Hippocampal formation (tissue), 2 donors: ENCODE results near the gene ZNF195.
"Not testable (repeated sequence)": the region's sequence is repeated elsewhere in the genome, so short reads cannot be mapped to it uniquely, and the experiment has no call there.

Experiments
- DNase-seq, 2 donors: peaks; one replicate each; lab custom pipeline; 2025; lab: John Stamatoyannopoulos, UW

The ZNF195 gene

DNA sequence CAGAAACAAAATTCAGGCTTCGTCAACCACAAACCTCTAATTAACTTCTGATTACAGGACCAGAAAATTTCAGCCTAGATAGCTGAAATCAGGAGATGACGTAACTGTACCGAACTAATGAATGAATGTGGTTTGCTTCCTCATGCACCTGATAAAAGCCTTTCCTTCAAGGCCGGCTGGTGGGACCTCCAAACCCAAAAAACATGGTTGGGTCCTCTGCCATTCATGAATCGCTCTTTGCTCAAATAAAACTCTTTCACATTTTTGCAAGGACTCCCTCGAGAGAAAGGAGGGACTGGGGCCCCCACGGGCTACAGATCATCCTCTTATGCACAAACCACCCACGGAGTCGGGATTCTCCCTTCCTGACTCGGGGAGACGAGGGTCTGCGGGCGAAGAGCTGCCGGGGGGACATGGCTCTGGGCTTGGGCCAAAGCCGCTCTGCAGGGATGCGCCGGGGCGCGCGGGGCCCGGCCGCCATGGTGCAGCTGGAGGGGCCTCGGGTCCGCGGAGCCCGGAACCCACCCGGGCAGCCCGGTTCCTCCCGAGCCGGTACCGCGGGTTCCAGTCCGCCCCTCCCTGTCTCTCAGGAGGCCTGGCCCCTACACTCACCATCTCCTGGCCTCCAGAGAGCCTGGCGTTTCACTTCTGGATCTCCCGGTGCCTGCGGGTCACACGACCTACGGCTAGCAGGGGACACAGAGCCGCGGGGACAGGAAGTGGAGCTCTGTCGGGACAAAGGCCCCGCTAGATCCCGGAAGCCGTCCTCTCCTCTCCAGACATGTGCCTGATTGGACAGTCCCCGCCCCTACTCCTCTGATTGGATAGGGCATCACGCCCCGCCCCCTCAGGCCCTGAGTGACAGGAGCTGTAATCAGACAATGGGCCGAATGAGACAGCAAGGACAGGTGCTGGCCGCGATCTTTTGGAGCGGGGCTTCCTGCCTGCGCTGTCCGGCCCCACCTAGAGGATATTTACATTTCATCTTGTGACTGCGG lies at the start of gene ZNF195:
Gene ZNF195 (minus strand): TSS at position 721 of the 998 bp plus-strand sequence. CDS start 106 bp downstream, at position 615.
- DNase-seq = peak; percentile 97 to 99

DNA sequence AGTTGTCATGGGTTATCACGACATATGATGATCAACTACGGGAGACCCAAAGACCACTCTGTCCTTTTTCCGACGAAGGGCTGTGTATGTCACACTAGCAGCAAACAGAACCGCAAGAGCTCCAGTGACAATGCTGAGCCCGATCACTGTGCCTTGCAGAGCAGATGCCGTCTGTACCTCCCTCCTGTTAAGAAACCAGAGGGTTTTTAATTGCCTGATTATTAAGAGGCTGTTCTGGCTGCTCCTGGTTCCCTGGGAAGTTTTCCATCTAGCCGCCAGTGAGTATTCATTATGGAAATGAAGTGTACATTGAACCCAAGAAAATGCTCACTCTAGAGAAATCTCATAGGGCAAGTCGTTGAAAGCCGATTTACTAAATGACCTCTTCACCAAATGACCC lies 49.1 kb upstream of the ZNF195 start:
- not testable (repeated sequence) for DNase-seq

DNA sequence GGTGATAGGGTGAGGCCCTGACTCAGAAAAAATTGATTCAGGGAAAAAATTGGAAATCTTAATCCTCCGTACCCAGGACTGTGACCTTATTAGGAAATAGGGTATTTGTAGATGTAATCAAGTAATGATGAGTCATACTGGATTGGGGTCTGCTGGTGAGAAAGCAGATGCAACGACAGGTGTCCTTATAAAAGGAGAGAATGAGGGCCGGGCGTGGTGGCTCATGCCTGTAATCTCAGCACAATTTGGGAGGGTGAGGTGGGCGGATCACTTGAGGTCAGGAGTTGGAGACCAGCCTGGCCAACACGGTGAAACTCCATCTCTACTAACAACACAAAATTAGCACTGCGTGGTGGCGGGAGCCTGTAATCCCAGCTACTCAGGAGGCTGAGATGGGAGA lies 47.6 kb upstream of the ZNF195 start:
- DNase-seq = not testable (repeated sequence)

DNA sequence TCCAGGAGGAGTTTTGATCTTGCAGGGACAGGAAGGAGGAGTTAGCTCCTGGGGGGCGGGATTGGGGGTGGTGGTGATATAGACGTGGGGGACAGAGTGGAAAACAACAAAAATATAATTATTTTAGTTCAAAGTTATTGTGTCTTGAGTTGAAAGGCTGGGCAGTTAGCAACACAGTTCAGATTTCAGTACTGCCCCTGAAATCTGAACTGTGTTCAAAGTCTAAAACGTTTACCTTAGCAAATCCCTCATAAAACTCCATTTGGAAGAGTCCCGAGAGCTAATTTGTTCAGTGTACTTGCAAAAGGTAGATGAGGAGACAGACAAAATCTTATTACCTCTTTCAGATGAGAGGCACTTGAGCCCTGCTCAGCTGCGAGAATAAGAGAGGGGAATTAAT lies 45.0 kb upstream of the ZNF195 start:
- DNase-seq = not testable (repeated sequence)

DNA sequence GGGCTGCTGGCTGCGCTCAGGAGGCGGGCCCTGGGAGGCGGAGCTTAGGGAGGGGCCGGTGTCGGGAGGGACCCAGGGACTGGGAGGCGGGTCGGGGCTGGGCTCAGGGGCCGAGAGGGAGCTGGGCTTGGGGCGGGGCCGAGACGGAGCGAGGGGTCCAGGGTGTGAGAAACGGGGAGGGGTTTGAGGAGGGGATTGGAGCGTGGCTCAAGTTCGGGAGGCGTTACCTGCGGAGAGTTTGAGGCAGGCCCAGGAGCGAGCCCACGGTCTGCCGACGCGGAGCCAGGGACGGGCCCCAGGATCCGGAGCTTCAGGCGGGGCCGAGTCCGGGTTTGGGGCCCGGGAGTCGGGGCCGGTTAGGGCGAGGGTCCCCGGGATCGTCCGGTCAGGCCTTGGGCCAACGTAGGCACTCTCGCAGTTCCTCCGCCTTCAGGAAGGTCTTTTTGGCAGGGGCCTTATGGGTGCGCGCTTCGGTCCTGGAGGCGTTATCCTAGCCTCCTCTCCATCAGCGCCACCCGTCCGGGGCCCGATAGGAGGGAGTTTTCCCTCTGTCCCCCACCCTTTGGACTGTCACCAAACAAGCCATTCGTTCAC lies 44.3 kb upstream of the ZNF195 start:
- DNase-seq = peak in 1 of 2 donors; percentile 52

DNA sequence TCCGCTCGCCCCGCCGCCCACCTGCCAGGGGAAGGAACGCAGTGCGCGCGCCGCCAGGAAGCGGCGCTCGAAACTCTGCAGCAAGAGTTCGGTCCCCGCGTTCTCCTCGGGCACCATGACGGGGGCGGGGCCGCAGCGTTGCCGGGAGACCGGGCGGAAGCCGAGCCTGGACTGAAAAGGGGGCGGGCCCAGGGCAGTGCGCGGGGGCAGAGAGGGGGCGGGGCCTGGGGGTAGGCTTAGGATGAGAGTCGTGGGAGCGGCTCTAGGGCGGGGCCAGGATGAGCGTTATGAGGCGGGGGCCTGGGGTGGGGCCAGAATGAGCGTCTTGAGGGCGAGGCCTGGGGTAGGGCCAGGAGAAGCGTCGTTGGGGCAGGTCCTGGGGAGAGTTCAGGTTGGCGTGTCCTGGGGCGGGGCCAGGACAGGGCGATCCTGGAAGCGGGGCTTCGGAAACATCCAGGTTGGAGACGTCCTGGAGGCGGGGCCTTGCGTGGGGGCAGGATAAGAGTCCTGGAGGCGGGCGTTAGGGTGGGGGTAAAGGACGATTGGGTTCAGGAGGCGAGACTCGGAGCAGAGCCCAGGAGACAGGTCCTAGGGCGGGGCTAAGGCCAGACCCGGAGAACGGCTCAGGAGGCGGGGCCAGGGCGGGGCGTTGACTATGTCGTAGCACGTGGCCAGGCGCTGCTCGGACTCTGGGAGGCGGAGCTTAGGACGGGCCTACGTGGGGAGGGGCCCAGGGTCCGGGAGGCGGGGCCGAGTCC lies 43.6 kb upstream of the ZNF195 start:
- peak; percentile 89 to 94 for DNase-seq

DNA sequence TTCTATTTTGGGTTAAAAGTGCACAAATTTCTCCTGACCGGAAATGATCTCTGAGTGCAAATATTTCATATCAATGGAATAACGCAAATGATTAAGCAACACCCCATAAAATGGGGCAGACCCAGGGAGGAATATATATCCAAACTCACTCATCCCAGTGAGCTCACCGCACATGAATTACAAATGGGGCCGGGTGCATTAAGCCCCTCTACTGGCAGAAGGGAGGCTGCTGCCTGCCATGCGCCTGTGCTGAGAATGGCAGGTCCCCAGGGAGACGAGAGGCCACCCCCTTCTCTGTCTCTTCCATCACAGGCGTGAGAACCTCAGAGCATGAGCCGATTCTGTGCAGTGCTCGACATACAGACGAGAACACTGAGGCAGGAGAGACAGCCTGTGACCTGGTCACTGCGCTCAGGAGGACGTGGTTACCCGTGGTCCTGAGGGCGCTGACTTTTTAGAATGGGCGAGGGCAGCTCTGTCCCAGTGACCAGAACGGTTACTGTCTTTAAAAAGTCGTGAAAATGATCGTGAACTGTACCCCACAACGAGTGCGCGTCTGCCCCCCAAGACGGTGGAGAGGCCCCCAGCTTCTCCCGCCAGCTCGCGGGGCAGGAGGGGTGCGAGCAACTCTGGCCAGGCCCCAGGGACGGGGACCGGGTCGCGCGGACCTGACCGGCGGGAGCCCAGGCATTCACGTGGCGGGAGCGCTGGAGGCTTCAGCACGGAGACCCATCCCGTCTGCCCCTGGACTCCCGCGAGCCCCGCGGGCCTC lies 42.8 kb upstream of the ZNF195 start:
- not testable (repeated sequence) for DNase-seq

DNA sequence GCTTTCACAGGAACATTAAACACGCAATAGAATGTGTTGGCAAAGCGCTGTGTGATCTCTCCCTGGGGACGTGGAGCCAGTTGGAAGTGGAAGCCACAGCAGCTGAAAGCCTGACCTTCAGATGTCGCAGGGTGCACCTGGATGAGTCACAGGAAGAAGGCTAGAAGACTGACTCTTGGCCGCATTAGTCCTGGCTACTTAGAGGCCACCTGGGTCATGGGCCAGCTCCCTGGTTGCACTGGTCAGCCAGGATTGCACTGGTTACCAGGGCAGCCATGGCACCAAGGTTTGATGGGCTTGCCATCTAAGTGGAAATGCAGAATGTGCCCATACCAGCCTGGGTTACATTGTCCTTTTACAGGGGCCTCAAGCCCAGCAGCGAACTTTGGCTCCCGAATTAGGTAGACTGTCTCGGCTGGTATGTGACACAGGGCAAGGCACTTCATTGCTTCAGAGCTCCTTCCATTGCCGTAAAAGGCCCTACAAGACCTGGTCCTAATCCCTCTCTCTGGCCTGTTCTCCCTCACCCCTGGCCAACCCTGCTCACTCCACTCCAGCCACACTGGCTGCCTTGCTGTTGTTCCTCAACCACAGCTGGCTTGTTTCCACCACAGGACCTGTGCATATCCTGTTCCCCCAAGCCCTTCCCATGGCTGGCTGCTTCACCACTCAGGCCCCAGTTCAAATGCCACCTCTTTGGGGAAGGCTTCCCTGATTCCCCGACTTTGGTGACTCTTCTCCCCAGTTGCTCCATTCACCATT lies 41.5 kb upstream of the ZNF195 start:
- not testable (repeated sequence) for DNase-seq

DNA sequence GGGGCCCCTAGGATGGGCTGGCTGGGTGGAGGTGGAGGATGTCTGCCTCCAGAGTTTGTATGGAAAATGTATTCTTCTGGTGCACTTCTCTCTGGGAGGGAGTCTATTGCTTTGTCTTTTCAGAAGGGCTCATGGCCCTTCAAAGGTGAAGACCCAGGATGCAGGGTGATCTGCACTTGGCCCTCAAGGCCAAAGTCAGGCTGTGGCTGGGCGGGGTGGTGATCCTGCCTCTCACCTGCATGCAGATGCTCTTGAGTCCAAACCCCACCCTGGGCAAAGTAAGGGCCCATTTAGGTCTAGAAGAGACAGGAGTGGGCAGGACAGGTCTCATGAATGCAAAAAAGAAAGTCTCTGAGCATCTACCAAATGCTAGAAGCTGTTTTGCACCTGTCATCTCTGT lies 40.5 kb upstream of the ZNF195 start:
- DNase-seq = not testable (repeated sequence)

DNA sequence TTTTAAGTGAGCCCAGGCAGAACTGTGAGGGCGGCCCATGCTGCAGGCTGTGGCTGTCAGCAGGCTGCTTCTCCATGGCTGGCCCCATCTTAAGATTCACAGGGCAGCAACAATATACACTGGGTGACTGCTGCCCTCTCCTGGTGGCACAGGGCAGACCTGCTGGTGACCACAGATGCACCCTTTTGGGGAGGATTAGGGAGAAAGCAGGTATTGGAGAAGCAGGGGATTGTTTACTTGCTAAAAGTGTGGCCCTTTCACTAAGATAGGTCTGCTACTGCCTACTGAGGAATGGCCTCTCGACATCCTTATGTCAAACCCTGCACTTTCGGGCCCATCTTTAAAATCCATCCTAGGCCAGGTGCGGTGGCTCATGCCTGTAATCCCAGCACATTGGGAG lies 38.1 kb upstream of the ZNF195 start:
- DNase-seq = not testable (repeated sequence)

DNA sequence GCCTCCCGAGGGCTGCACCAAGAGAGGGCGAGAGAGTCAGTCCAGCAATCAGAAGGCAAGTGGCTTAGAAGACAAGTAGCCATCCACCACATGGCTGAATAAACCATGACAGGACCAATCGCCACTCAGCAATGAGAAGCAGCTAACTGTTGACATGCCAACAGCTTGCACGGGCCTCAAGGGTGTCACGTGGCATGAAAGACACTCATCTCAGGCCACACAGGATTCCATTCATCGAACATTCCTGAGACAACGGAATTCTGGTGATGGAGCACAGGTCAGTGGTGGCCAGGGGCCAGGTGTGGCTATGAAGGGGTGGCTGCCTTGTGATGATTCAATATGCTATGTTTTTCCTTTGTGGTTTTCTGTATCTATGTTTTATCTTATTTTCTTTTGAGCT lies 36.4 kb upstream of the ZNF195 start:
- not testable (repeated sequence) for DNase-seq

DNA sequence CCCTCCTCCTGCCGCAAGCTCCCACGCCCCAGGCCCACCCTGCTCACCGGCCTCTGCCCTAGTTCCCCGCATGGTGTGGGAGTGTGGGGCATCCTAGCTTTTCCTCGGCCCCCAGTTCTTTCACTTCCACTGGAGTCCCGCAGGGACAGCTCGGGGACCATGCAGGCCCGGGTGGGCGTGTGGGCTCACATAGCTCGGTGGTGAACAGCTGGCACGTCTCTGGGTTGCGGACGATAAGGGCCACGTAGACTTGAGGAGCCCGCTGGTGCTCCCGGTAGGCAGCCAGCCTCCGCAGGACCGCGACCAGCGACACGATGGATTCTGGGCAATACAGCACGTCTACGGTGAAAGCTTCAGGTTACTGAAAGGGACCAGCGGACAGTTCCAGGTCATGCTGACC lies 34.7 kb upstream of the ZNF195 start:
- DNase-seq = not testable (repeated sequence)

DNA sequence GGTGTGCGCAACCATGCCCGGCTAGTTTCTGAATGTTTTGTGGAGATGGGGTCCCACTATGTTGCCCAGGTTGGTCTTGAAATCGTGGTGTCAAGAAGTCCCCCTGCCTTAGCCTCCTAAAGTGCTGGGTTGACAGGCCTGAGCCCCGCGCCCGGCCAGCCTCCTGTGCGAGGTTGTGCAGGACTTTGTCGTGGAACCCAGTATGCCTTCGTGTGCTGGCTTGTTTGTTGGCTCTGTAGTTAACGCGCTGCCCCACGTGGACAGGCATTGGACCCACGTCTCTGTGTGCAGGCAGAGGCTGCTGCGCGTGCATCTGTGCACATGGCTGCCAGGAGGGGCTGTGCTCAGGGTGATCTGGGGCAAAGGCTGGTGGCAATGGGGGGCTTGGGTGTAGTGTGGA lies 33.9 kb upstream of the ZNF195 start:
- no peak for DNase-seq

DNA sequence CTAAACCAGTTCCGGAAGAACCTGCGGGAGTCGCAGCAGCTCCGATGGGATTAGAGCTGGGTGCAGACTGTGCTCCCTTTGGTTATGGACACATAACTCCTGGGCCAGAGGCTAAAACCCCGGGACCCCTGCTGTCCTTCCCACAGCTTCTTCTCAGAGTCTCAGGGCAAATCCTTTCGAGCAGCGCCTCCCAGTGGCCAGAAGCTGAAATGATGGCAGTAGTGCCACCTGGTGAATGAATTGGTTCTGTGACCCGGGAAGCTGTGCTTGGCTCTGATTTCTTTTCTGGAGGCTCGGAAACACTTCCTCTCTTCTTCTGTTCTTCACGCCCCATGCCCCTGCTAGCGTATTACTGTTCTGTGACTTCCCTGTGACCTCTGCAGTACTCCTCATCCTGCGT lies 29.8 kb upstream of the ZNF195 start:
- DNase-seq = peak in 1 of 2 donors; percentile 49

DNA sequence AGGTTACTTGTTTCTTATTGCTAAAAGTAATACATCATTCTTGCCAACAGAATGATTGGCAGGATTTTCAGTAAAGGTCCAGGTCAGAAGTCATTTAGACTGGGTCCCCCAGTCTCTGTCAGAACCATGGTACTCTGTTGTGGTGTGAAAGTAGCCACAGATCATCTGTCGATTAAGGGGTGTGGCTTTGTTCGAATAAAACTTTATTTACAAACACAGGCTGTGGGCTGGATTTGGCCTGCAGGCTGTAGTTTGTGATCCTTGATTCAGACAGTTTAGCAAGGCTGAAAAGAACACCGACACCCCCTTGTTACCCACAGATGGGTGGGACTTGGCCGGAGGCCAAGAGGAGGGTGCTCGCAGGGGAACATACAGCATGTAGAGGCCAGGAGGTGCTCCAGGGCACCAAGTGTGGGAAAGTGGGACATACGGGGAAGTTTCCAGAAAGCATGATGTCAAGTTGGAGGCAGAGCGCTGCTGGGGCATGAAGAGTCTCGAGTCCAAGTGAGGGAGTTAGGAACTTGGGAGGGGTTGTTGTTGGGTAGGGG lies 29.2 kb upstream of the ZNF195 start:
- DNase-seq = not testable (repeated sequence)

DNA sequence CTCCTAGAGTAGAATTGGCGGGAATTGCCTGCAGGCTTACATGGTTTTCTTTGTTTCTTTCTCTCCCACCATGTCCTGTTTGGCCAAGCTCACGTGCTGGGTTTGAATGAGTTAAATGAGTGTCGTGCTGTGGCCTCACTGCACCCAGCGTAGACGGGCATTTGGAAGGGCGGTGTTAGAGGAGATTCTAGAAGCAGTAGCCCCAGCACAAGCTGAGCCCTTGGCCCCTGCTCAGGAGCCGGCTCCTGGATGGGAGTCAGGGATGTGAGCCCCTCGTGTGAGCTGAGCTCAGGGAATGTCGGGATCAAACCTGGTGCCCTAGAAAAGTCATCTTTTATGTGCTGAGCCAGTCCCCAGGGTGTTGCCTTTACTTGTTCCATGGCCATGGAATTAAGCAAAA lies 28.0 kb upstream of the ZNF195 start:
- DNase-seq = not testable (repeated sequence)

DNA sequence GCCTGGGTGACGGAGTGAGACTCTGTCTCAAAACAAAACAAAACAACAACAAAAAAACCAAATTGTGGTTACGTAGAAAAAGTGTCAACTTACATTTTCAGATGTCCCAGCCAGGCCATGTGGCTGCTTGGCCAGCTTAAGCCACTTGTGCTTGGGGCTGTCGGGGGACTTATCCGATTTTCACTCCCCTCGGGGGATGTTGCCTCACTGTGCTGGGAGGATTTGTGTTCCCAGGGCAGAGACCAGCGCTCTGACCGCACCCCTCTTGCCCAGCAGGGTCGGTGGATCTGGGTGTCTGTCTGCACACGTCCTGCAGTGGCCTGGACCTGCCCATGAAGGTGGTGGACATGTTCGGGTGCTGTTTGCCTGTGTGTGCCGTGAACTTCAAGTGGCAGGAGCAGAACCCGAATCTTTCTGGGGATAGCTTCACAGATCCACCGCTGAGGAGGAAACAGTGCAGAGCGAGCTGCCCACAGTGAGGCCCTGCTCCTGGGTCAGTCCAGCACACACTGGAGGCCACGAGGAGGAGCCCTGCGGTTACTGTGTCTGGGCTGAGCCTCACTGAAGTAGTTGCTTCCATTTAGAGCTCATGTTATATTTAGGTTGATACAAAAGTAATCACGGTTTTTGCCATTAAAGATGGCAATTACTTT lies 27.4 kb upstream of the ZNF195 start:
- DNase-seq = not testable (repeated sequence)

DNA sequence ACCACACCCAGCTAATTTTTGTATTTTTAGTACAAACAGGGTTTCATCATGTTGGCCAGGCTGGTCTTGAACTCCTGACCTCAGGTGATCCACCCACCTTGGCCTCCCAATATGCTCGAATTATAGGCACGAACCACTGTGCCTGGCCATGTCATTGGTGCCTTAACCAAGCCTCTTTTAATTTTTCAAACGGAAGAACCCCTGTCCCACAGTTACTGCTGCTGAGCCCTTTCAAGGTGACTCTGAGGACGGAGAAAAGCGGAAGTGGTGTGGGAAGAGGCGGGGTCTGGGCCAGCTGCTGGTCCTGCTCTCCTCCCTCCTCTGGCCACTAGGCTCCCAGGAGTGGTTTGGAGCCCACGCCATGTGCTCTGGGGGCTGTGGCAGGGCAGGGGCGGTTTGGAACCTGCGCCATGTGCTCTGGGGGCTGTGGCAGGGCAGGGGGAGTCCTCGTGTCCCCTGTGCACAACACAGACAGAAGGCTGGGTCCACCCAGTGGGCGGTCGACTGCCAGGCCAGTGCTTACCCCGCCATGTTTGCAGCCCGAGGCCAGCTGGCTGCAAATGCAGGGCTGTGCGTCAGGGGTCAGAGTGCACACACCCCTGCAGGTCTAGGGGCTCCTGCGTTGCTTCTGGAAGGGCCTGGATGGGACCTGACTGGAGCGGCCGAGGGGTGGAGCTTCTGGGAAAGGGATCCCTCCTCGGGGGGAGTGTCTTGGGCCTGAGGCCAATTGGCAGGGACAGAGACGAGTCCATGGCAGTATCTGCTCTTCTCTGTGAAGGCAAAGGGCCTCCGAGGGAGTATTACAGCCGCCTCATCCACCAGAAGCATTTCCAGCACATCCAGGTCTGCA lies 25.4 kb upstream of the ZNF195 start:
- DNase-seq = not testable (repeated sequence)

DNA sequence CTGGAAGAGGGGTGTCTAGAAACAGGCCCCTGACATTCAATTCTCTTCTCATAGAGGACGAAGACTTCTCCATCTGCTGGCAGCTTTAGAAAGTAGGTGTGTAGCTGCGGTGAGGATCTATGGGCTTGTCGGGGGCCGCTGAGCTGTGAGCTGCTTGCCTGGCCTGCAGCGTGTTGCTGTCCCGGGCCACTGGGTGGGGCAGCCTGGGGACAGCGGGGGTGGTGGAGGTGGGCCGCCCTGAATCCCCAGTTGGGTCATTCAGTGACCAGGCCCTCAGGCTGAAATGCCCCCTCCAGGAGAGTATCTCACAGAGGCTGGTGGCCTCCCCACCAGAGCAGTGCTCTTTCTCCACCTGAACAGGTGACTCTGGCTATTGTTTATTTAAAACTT lies 23.9 kb upstream of the ZNF195 start:
- not testable (repeated sequence) for DNase-seq
